ENCODE data around the gene EXOC4.

The EXOC4 gene

GRCh38 chr7:133431134-133431724 lies 178.4 kb downstream of the EXOC4 start:
- DNase-seq: no peak

GRCh38 chr7:133433165-133433812 lies 180.4 kb downstream of the EXOC4 start:
- no peak for DNase-seq

- no peak for DNase-seq
These were observed 181.5 kb downstream of the EXOC4 start for GRCh38 chr7:133434246-133434865.

- no peak for DNase-seq
These were observed 183.1 kb downstream of the EXOC4 start for GRCh38 chr7:133436014-133436428.

- no peak for DNase-seq
These were observed 184.7 kb downstream of the EXOC4 start for GRCh38 chr7:133437544-133437943.

DNA sequence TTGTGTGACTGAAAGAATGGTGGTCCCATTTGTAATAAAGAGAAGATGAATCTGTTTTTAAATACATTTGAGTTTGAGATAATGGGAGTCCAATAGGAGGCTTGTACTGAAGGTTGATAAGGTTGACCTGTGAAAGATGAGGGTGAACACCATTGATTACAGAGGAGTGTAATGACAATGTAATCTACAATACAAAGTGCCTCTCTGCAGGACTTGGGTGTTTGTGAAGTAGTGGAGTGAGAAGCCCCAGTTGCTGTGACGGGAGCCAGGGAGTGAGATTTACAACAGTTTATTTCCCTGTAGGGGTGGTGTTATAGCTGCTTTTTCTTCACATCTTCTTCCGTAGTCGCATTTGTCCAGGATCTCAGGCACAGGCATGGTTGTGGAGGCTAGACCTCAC lies 189.9 kb downstream of the EXOC4 start:
- no peak for DNase-seq

DNA sequence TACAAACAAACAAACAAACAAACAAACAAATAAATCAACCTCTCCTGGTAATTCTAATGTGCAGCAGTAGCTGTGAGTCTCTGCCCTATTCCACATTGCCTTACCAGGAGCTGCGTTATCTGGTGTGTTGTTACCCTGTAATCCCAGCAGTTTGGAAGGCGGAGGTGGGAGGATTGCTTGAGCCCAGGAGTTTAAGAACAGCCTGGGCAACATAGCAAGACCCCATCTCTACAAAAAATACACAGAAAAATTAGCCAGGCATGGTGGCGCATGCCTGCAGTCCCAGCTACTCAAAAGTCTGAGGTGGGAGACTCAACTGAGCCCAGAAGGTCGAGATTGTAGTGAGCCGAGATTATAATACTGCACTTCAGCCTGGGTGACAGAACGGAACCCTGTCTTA lies 192.7 kb downstream of the EXOC4 start:
- no peak for DNase-seq

- no peak for DNase-seq
These were observed 195.1 kb downstream of the EXOC4 start for GRCh38 chr7:133448012-133448411.

GRCh38 chr7:133452577-133452976 lies 199.7 kb downstream of the EXOC4 start:
- DNase-seq: no peak

DNA sequence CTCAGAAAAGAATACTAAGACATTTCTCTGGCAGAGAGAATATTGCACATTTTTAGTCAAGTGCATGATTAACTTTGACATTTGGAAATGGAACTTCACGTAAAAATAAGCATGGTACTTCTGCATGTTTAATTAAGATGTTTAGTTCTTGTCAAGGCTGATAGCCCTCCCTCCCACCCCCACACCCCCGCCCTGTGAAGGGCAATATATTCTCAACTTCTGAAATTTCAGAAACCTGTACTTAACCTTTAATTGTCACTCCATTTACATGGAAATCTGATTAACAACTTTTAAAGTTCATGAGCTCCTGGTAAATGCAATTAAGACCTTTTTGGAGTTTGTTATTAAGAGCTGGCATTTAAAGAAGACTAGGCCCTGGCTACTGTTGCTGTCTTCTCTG lies 205.8 kb downstream of the EXOC4 start:
- DNase-seq: no peak

DNA sequence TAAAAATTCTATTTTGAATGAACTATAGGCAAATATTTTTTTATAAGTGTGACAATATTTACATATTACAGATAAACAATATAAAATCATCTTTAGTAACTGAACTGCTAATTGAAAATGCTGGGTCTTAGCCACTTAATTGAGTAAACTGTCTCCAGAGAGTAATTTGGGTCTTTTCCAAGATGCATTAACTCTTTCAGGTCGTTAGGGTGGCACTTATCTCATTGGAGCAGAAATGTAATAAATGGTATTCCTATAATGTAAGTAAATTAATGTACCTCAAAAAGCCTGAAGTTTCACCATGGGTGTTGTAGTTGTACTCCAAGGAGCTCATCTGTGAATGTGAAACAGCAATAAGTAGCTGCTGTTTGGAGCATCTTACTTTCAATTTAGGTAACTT lies 208.5 kb downstream of the EXOC4 start:
- no peak for DNase-seq

DNA sequence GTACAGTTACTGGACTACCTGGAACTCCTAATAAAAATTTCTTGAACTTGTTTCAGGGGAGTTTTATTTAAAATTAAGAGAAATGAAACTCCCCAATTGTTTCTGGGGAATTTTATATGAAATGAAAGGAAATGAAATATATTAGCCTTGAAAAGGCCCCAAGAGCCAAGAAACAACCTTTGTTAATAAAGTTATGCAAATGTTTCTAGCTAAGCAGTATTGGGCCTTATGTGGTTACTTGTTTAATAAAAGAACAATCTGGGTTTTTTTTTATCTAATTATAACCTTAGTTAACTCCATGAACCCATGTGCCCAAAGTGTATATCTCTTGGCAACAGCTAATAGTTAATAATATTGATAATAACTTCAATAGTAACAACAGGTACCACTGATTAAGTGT lies 222.8 kb downstream of the EXOC4 start:
- DNase-seq: no peak

DNA sequence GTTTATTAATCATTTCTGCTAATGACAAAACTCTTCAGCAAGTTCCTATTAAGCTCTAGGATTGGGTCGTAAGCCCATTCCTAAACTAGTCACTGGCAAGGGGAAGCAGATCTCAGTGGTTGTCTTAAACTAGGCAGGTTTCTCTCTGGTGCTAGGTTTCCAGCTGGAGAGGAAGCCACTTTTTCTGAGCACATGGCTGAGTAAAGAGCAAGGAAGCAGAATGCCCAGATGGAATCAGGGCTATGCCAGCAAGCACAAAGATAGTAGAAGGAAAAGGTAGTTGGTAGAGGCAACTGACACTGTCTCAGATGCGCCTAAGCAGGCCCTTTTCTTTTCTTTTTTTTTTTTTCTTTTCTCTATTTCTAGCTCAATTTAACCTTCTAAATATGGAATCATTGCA lies 224.9 kb downstream of the EXOC4 start:
- no peak for DNase-seq

DNA sequence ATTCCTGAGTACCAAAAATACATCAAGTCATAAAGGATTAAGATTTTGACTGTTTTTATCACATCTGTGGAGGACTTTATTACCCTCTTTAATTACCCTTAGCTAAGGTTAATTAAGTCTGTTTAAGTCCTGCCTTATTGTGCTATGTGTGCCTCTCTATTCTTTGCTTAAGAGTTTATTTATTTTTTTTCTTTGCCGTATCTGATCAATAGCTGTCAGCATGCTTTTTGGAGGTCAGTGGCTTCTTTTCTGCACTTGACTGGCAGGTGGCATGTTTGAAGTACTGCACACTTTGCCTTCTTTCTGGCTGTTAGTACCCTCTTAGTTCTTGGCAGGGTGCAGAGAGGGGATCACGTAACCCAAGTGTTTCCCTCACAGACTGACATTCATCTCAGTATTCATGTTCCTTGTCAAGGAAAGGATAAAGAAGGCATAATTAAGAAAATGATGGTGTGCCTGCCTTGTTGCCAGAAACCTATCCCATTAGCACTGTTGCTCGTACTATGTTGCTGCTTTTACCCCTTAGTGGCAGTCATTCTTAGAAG lies 225.8 kb downstream of the EXOC4 start:
- no peak for DNase-seq

- DNase-seq: no peak
These were observed 226.7 kb downstream of the EXOC4 start for GRCh38 chr7:133479456-133480065.

- no peak for DNase-seq
These were observed 228.0 kb downstream of the EXOC4 start for GRCh38 chr7:133480868-133481267.

- DNase-seq: no peak
These were observed 228.8 kb downstream of the EXOC4 start for GRCh38 chr7:133481676-133482075.

GRCh38 chr7:133482599-133482998 lies 229.7 kb downstream of the EXOC4 start:
- DNase-seq: no peak

DNA sequence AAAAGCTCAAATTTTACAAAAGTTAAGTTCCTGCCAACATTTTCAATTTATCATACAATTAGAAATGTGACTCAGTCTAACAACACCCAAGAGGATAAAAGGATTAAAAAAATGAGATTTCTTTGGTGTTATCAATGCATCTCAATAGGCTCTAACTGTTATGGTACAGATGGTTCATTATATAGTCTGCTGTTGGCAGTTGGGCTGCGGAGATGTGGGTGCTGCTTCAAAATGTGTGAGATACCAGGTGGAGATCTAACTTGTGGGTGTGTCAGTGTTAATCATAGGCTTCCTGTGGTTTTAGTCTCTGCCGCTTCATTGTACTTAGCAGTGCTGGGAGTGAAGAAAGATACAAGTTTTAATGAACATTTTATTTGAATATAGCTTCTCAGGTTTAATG lies 231.2 kb downstream of the EXOC4 start:
- no peak for DNase-seq

DNA sequence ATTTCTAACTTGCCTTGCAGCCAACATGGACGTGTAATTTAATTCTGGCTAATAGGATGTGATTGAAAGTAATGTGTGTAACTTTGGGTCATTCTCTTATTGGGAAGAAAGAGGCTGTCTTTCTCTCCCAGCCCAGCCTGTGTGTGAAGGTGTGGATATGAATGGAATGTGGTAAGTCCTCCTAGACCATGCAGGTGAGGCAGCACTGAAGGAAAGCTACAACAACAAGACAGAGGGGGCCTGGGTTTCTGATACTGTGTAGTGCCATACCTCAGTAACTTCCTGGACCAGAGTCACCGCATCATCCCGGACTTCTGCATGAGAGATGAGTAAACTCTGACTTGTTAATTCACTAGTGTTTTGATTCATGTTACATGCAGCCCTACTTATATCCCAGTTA lies 237.0 kb downstream of the EXOC4 start:
- no peak for DNase-seq

DNA sequence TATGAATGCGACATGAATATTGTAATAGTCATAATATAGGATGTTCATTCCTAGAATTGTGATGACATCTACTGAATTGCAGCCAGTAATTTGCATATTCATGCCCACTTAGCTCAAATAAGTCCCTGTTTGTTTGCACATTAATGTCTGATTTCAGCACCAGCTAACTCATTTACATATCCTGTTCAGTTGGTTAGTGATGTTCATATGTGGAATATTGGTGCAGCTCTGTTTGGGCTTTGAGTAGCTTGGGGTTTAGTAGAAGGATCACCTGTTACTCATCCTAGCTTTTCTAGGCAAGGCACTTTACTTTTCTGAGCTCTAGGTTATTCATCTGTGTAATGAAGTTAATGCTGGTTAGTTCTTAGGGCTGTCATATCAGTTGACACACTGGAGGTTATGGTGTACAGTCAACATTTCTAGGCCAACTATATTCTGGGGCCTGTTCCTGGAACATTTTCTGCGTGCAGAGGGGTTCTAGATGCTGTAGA lies 238.4 kb downstream of the EXOC4 start:
- DNase-seq: no peak

- no peak for DNase-seq
These were observed 239.2 kb downstream of the EXOC4 start for GRCh38 chr7:133491846-133492652.

DNA sequence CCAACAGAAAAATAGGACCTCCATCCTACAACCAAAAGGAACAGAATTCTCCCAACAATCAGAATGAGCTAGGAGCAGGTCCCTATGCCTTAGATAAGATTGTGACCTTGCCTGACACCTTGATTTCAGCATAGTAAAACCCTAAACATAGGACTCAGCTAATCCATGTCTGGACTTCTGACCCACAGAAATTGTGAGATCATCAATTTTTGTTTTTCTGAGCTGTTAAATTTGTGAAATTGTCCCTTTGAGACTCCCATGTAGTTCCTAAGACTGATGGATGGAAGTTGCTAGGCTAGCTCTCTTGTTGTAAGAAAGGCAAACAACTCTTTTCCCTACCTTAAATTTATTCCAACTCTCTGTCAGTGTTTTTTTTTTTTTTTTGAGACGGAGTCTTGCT lies 244.2 kb downstream of the EXOC4 start:
- DNase-seq: no peak

Data from activated effector memory CD4-positive, alpha-beta T cell treated with Interleukin-2 at 50 U/mL for 16 hours (primary cell).